ENCODE results near the gene MARK4. TPM values are rescaled to one million over a fixed set of nuclear protein-coding genes. Genes with fewer than 3 reads are reported as not detected.
"Not testable (repeated sequence)": the region's sequence is repeated elsewhere in the genome, so short reads cannot be mapped to it uniquely, and the experiment has no call there.

The MARK4 gene
- total RNA-seq, 1 donor from 2014 or later = 16.7 TPM

- intact Hi-C loops (cut with DNase I) = no loop called here
- no peak overlapping the region for H3K27ac ChIP-seq
- TF ChIP-seq POLR2A (IDR thresholded peaks at IDR 0.05) = no peak
- no peak for TF ChIP-seq CTCF (IDR thresholded peaks at IDR 0.05)
- TF ChIP-seq POLR2AphosphoS5 (IDR thresholded peaks at IDR 0.05; ENCODE audit: insufficient read depth in 1 of 2, low read depth in 1 of 2) = no peak
- DNase-seq (ENCODE audit: extremely low spot score in 2 of 2) = no peak
- H3K4me3 ChIP-seq = no peak overlapping the region
- H3K27me3 ChIP-seq = no peaks in the 10 kb centered on the region
- H3K9me3 ChIP-seq = no peaks in the 10 kb centered on the region
- H3K4me1 ChIP-seq = peaks cover 7% of the 10 kb centered on the region
- H3K36me3 ChIP-seq = peaks cover 0 to 4% of the 10 kb centered on the region in 2 donors
These were observed 53.9 kb downstream of the MARK4 start for GRCh38 chr19:45305007-45305406.

GRCh38 chr19:45305421-45305820, 54.4 kb downstream of the MARK4 start:
- no peak for DNase-seq (ENCODE audit: extremely low spot score in 2 of 2)
- Histone ChIP-seq H3K4me3 (no peak overlapping the region), H3K27me3 (no peaks in the 10 kb centered on the region), H3K36me3 (peaks cover 0 to 4% of the 10 kb centered on the region in 2 donors), H3K4me1 (peaks cover 7% of the 10 kb centered on the region), H3K27ac (no peak overlapping the region), H3K9me3 (no peaks in the 10 kb centered on the region)
- intact Hi-C loops (cut with DNase I) = no loop called here
- no peak for TF ChIP-seq POLR2A (IDR thresholded peaks at IDR 0.05)
- TF ChIP-seq POLR2AphosphoS5 (IDR thresholded peaks at IDR 0.05; ENCODE audit: insufficient read depth in 1 of 2, low read depth in 1 of 2) = no peak
- no peak for TF ChIP-seq CTCF (IDR thresholded peaks at IDR 0.05)

GRCh38 chr19:45306040-45306439, 55.0 kb downstream of the MARK4 start:
- peaks cover 7% of the 10 kb centered on the region for H3K4me1 ChIP-seq
- DNase-seq (ENCODE audit: extremely low spot score in 2 of 2) = no peak
- intact Hi-C loops (cut with DNase I) = no loop called here
- no peak overlapping the region for H3K4me3 ChIP-seq
- no peaks in the 10 kb centered on the region for H3K9me3 ChIP-seq
- TF ChIP-seq POLR2AphosphoS5 (IDR thresholded peaks at IDR 0.05; ENCODE audit: insufficient read depth in 1 of 2, low read depth in 1 of 2) (no peak), CTCF (IDR thresholded peaks at IDR 0.05) (no peak), POLR2A (IDR thresholded peaks at IDR 0.05) (no peak)
- no peaks in the 10 kb centered on the region for H3K27me3 ChIP-seq
- H3K36me3 ChIP-seq = no peaks in the 10 kb centered on the region
- no peak overlapping the region for H3K27ac ChIP-seq

- Histone ChIP-seq H3K36me3 (no peaks in the 10 kb centered on the region), H3K4me3 (no peak overlapping the region), H3K27ac (no peak overlapping the region), H3K9me3 (no peaks in the 10 kb centered on the region), H3K4me1 (peaks cover 7% of the 10 kb centered on the region), H3K27me3 (no peaks in the 10 kb centered on the region)
- DNase-seq (ENCODE audit: extremely low spot score in 2 of 2) = no peak
- no peak for TF ChIP-seq POLR2AphosphoS5 (IDR thresholded peaks at IDR 0.05; ENCODE audit: insufficient read depth in 1 of 2, low read depth in 1 of 2)
- no peak for TF ChIP-seq CTCF (IDR thresholded peaks at IDR 0.05)
- TF ChIP-seq POLR2A (IDR thresholded peaks at IDR 0.05) = no peak
- intact Hi-C loops (cut with DNase I) = no loop called here
These were observed 55.5 kb downstream of the MARK4 start for GRCh38 chr19:45306518-45307027.

GRCh38 chr19:45307361-45307760, 56.3 kb downstream of the MARK4 start:
- intact Hi-C loops (cut with DNase I) = no loop called here
- peaks cover 7% of the 10 kb centered on the region for H3K4me1 ChIP-seq
- no peak overlapping the region for H3K27ac ChIP-seq
- no peak overlapping the region for H3K4me3 ChIP-seq
- no peaks in the 10 kb centered on the region for H3K9me3 ChIP-seq
- H3K27me3 ChIP-seq = no peaks in the 10 kb centered on the region
- no peaks in the 10 kb centered on the region for H3K36me3 ChIP-seq
- DNase-seq (ENCODE audit: extremely low spot score in 2 of 2) = no peak
- no peak for TF ChIP-seq CTCF (IDR thresholded peaks at IDR 0.05)
- TF ChIP-seq POLR2A (IDR thresholded peaks at IDR 0.05) = no peak
- TF ChIP-seq POLR2AphosphoS5 (IDR thresholded peaks at IDR 0.05; ENCODE audit: insufficient read depth in 1 of 2, low read depth in 1 of 2) = no peak

- H3K27me3 ChIP-seq; DNase-seq (ENCODE audit: extremely low spot score in 2 of 2); intact Hi-C loops (cut with DNase I); H3K36me3 ChIP-seq; H3K9me3 ChIP-seq; H3K4me1 ChIP-seq; H3K4me3 ChIP-seq; H3K27ac ChIP-seq: not testable (repeated sequence)
These were observed 58.3 kb downstream of the MARK4 start for GRCh38 chr19:45309322-45309721.
